ENCODE results near the gene PLEKHF1.

The PLEKHF1 gene

GRCh38 chr19:29674374-29675119 is 9.3 kb downstream of the PLEKHF1 start:
- DNase-seq (ENCODE audit: low read depth), result no peak
- H3K4me3 ChIP-seq (ENCODE audit: control insufficient read depth, low read depth, low read length), result no peak overlapping the region
- no peak for TF ChIP-seq CTCF (IDR thresholded peaks at IDR 0.05; ENCODE audit: control insufficient read depth, insufficient read depth, low read depth, low read length, missing control alignments)

- no peak overlapping the region for H3K4me3 ChIP-seq (ENCODE audit: control insufficient read depth, low read depth, low read length)
- TF ChIP-seq CTCF (IDR thresholded peaks at IDR 0.05; ENCODE audit: control insufficient read depth, insufficient read depth, low read depth, low read length, missing control alignments), result no peak
- no peak for DNase-seq (ENCODE audit: low read depth)
Observed at GRCh38 chr19:29675120-29675649, 9.9 kb downstream of the PLEKHF1 start.

- TF ChIP-seq CTCF (IDR thresholded peaks at IDR 0.05; ENCODE audit: control insufficient read depth, insufficient read depth, low read depth, low read length, missing control alignments), result no peak
- no peak for DNase-seq (ENCODE audit: low read depth)
Observed at GRCh38 chr19:29675650-29676186, 10.5 kb downstream of the PLEKHF1 start.

GRCh38 chr19:29676586-29676985 is 11.3 kb downstream of the PLEKHF1 start:
- DNase-seq (ENCODE audit: low read depth), result no peak
- H3K4me3 ChIP-seq (ENCODE audit: control insufficient read depth, low read depth, low read length), result no peak overlapping the region
- no peak for TF ChIP-seq CTCF (IDR thresholded peaks at IDR 0.05; ENCODE audit: control insufficient read depth, insufficient read depth, low read depth, low read length, missing control alignments)

More at GRCh38 chr19:29675650-29676186, 10.5 kb downstream of the PLEKHF1 start:
- no peak overlapping the region for H3K4me3 ChIP-seq (ENCODE audit: control insufficient read depth, low read depth, low read length)

- DNase-seq (ENCODE audit: low read depth), result no peak
- TF ChIP-seq CTCF (IDR thresholded peaks at IDR 0.05; ENCODE audit: control insufficient read depth, insufficient read depth, low read depth, low read length, missing control alignments), result no peak
Observed at GRCh38 chr19:29677001-29677817, 11.9 kb downstream of the PLEKHF1 start.

GRCh38 chr19:29678484-29679106 is 13.3 kb downstream of the PLEKHF1 start:
- DNase-seq (ENCODE audit: low read depth), result no peak
- no peak for TF ChIP-seq CTCF (IDR thresholded peaks at IDR 0.05; ENCODE audit: control insufficient read depth, insufficient read depth, low read depth, low read length, missing control alignments)

More at GRCh38 chr19:29677001-29677817, 11.9 kb downstream of the PLEKHF1 start:
- H3K4me3 ChIP-seq (ENCODE audit: control insufficient read depth, low read depth, low read length), result no peak overlapping the region

More at GRCh38 chr19:29678484-29679106, 13.3 kb downstream of the PLEKHF1 start:
- H3K4me3 ChIP-seq (ENCODE audit: control insufficient read depth, low read depth, low read length), result no peak overlapping the region

Data from AG09309 (cell line).